Activated naive CD8-positive, alpha-beta T cell treated with anti-CD3 and anti-CD28 coated beads, Interleukin-2, amount 10 ng/mL, durations not matched to agents 7 days and 5 days (primary cell): ENCODE results near the gene PIK3C2A. TPM values are rescaled to one million over a fixed set of nuclear protein-coding genes. Genes with fewer than 3 reads are reported as not detected.
"Not testable (repeated sequence)": the region's sequence is repeated elsewhere in the genome, so short reads cannot be mapped to it uniquely, and the experiment has no call there.

Experiments
- ATAC-seq: fragments of 150-1000 bp; cut with Tn5 transposase; one replicate; pipeline ENCODE4 v1.10.0; 2021; ENCODE audit warnings: low read depth, moderate library complexity
- POLR2A ChIA-PET: fragments of 350-600 bp; sonication (Branson Sonifier 250); formaldehyde crosslinking; loops from one replicate; lab custom pipeline; 2021; ENCODE audit warnings: antibody characterized with exemption; lab: Charles Lee
- DNase-seq: peaks from one replicate; pipeline ENCODE4 v3.0.0; 2021
- H3K27ac Mint-ChIP-seq: one replicate; pipeline ENCODE4 v1.8.0; 2022; ENCODE audit warnings: mild to moderate bottlenecking, mixed read lengths
- H3K27me3 Mint-ChIP-seq: one replicate; pipeline ENCODE4 v1.8.0; 2022; ENCODE audit warnings: mild to moderate bottlenecking, moderate library complexity, mixed read lengths
- H3K36me3 Mint-ChIP-seq: one replicate; pipeline ENCODE4 v1.8.0; 2021; ENCODE audit warnings: mild to moderate bottlenecking, mixed read lengths
- H3K4me1 Mint-ChIP-seq: one replicate; pipeline ENCODE4 v1.8.0; 2021; ENCODE audit warnings: mixed read lengths
- H3K4me3 Mint-ChIP-seq: one replicate; pipeline ENCODE4 v1.8.0; 2022; ENCODE audit warnings: mild to moderate bottlenecking, moderate library complexity, mixed read lengths
- H3K9me3 Mint-ChIP-seq: one replicate; pipeline ENCODE4 v1.8.0; 2021; ENCODE audit warnings: mixed read lengths
- total RNA-seq, 2 experiments: library from RNA; stranded (reverse); gene quantifications; one replicate each; pipeline ENCODE4 v1.2.3, GENCODE V29; 2021

PIK3C2A gene
- total RNA-seq = 10 to 100 TPM; 27.6 to 31.4 TPM

- Mint-ChIP-seq H3K36me3 (peaks cover 8% of the 10 kb centered on the region), H3K4me3 (peak within 1 kb of the TSS; percentile 100), H3K4me1 (peaks cover 28% of the 10 kb centered on the region), H3K9me3 (no peaks in the 10 kb centered on the region), H3K27ac (peak within 1 kb of the TSS; percentile 98), H3K27me3 (no peaks in the 10 kb centered on the region)
- POLR2A ChIA-PET = interaction anchor here (0.6 to 1.9 kb wide), 8 partner anchors 14 to 130 kb away, joined by 3 to 15 read pairs (median 5); partner anchors contain the start of genes NUCB2 and RPS13
- ATAC-seq (peak; percentile 98), DNase-seq (peak; percentile 93)
These were observed at the start of gene PIK3C2A for GRCh38 chr11:17207317-17208256. Gene PIK3C2A (minus strand): TSS chr11:17207986. CDS start chr11:17169741, 38,245 bp downstream.

DNA sequence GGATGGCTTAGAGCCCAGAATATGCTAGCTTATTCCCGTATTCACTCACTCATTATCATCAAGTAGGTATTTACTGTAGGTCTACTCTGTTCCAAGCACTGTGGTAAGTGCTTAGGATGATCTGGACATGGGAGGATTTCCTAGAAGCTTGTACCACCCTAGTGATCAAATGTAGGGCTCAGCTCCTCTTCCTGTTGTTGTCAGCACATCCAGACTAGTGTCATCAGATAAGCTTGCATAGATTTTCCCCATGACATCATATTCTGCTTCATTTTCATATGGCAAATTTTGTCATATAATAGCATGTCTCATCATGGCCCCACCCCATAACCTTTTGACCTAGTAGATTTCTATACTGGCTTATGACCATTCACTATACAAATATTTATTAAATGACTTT is 49.4 kb upstream of the PIK3C2A start:
- no peak overlapping the region for H3K4me3 Mint-ChIP-seq
- no peaks in the 10 kb centered on the region for H3K36me3 Mint-ChIP-seq
- H3K9me3 Mint-ChIP-seq = no peaks in the 10 kb centered on the region
- no peak for DNase-seq
- peaks cover 12% of the 10 kb centered on the region for H3K4me1 Mint-ChIP-seq
- ATAC-seq = no peak
- POLR2A ChIA-PET = interaction anchor here (1.0 to 1.6 kb wide), 2 partner anchors 13 to 19 kb away, joined by 4 to 6 read pairs; partner anchors contain the start of gene NUCB2
- H3K27me3 Mint-ChIP-seq = no peaks in the 10 kb centered on the region
- no peak overlapping the region for H3K27ac Mint-ChIP-seq

DNA sequence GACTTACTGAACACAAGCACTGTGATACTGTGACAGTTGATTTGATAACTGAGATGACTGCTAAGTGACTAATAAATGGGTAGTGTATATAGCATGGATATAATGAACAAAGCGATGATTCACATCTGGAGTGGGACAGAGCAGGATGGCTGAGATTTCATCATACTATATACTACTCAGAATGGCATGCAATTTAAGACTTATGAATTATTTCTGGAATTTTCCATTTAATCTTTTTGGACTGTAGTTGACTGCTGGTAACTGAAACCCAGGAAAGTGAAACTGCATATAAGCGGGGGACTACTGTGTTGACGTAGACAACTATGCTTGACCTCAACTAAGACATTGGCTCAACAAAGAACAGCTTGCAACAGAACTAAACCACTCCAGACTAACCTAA is 48.7 kb upstream of the PIK3C2A start:
- POLR2A ChIA-PET = interaction anchor here (1.0 to 1.6 kb wide), 2 partner anchors 14 to 20 kb away, joined by 4 to 6 read pairs; partner anchors contain the start of gene NUCB2
- no peak overlapping the region for H3K27ac Mint-ChIP-seq
- DNase-seq (no peak), ATAC-seq (no peak)
- peaks cover 12% of the 10 kb centered on the region for H3K4me1 Mint-ChIP-seq
- H3K9me3 Mint-ChIP-seq = no peaks in the 10 kb centered on the region
- H3K36me3 Mint-ChIP-seq = no peaks in the 10 kb centered on the region
- H3K27me3 Mint-ChIP-seq = no peaks in the 10 kb centered on the region
- no peak overlapping the region for H3K4me3 Mint-ChIP-seq

- Mint-ChIP-seq H3K4me1 (peaks cover 10% of the 10 kb centered on the region), H3K27me3 (peaks cover 6% of the 10 kb centered on the region), H3K4me3 (no peak overlapping the region), H3K36me3 (no peaks in the 10 kb centered on the region), H3K27ac (no peak overlapping the region), H3K9me3 (peaks cover 1% of the 10 kb centered on the region)
- ATAC-seq (no peak), DNase-seq (no peak)
- POLR2A ChIA-PET = no interaction called here
These were observed 44.9 kb upstream of the PIK3C2A start for GRCh38 chr11:17252704-17253103.

DNA sequence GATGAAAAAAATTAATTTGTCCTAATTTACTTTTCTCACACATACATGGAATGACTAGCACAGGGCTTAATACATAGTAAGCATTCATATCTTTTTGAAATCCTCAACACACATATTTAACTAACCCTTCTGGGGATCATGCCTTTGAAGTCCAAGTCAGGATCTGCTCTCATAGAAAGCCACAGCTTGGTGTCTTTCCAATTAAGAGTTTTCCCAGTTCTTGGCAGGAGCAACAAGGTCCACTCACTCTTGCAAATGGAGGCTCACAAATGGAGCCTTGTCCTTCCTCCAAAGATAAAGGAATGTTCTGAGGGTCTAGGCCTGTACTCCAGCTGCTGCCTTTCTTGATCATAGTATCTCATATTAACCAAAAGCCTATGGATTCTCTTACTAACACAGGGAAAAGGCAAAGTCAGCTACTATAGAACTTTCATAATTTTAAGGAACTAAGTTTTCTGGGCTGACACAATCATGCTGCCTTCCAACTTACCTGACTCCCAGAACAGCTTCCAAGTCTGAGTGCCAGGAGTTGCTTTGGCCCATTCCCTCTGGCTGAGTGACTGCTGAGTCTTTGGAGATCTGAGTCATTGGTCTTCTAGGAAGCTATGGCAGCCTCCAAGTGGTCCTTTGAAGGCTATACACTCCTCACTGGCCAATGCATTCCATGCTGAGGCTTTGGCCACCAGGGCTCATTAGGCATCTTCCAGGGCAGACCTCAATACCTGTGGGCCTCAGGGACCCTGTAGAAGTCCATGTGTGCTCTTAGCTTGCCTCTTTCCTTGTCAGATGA is 43.0 kb upstream of the PIK3C2A start:
- no peak overlapping the region for H3K4me3 Mint-ChIP-seq
- H3K4me1 Mint-ChIP-seq = no peaks in the 10 kb centered on the region
- POLR2A ChIA-PET = no interaction called here
- peaks cover 13% of the 10 kb centered on the region for H3K27me3 Mint-ChIP-seq
- DNase-seq (no peak), ATAC-seq (no peak)
- peaks cover 1% of the 10 kb centered on the region for H3K9me3 Mint-ChIP-seq
- H3K36me3 Mint-ChIP-seq = no peaks in the 10 kb centered on the region
- H3K27ac Mint-ChIP-seq = no peak overlapping the region

GRCh38 chr11:17244046-17244445 is 36.3 kb upstream of the PIK3C2A start:
- peaks cover 10% of the 10 kb centered on the region for H3K4me1 Mint-ChIP-seq
- POLR2A ChIA-PET = interaction anchor here (0.6 kb wide), 1 partner anchor 22 kb away, joined by 3 read pairs; no protein-coding TSS in a partner anchor
- ATAC-seq (no peak), DNase-seq (no peak)
- peak overlapping the region; percentile 30 for H3K4me3 Mint-ChIP-seq
- H3K27me3 Mint-ChIP-seq = peaks cover 32% of the 10 kb centered on the region
- H3K36me3 Mint-ChIP-seq = peaks cover 3% of the 10 kb centered on the region
- H3K27ac Mint-ChIP-seq = no peak overlapping the region
- H3K9me3 Mint-ChIP-seq = no peaks in the 10 kb centered on the region

- not testable (repeated sequence) for H3K36me3 Mint-ChIP-seq, H3K9me3 Mint-ChIP-seq, H3K4me3 Mint-ChIP-seq, H3K27ac Mint-ChIP-seq, ATAC-seq, DNase-seq
- Mint-ChIP-seq H3K4me1 (peaks cover 10% of the 10 kb centered on the region), H3K27me3 (peaks cover 38% of the 10 kb centered on the region)
- POLR2A ChIA-PET = interaction anchor here (0.7 kb wide), 1 partner anchor 37 kb away, joined by 3 read pairs; no protein-coding TSS in a partner anchor
These were observed 35.2 kb upstream of the PIK3C2A start for GRCh38 chr11:17242954-17243353.

DNA sequence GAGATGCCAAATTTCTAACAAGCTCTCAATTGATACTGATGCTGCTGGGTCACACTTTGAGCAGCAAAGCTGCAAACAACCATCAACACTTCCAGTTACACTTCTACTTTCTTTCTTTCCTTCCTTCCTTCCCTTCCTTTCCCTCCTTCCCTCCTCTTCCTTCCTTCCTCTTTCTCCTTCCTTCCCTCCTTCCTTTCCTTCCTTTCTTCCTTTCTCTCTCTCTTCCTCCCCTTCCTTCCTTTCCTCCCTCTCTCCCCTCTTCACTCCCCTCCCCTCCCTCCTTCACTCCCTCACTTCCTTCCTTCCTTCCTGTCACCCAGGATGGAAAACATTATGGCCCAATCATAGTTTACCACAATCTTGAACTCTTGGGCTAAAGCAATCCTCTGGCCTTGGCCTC is 33.0 kb upstream of the PIK3C2A start:
- Mint-ChIP-seq H3K9me3 (no peaks in the 10 kb centered on the region), H3K4me3 (no peak overlapping the region), H3K4me1 (peaks cover 10% of the 10 kb centered on the region), H3K27me3 (peaks cover 37% of the 10 kb centered on the region), H3K36me3 (peaks cover 3% of the 10 kb centered on the region), H3K27ac (no peak overlapping the region)
- POLR2A ChIA-PET = interaction anchor here (1.2 kb wide), 2 partner anchors 33 to 43 kb away, joined by 3 read pairs; no protein-coding TSS in a partner anchor
- ATAC-seq (no peak), DNase-seq (no peak)

DNA sequence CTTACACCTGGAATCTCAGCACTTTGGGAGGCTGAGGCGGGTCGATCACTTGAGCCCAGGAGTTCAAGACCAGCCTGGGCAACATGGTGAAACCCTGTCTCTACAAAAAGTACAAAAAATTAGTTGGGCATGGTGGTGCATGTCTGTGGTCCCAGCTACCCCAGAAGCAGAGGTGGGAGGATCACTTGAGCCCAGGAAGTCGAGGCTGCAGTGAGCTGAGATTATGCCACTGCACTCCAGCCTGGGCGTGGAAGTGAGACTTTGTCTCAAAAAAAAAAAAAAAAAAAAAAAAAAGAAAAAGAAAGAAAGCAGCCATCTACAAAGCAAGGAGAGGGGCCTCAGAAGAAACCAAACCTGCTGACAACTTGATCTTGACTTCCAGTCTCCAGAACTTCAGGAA is 32.1 kb upstream of the PIK3C2A start:
- H3K4me3 Mint-ChIP-seq, H3K4me1 Mint-ChIP-seq, H3K36me3 Mint-ChIP-seq, H3K9me3 Mint-ChIP-seq, POLR2A ChIA-PET, H3K27ac Mint-ChIP-seq, ATAC-seq, DNase-seq: not testable (repeated sequence)
- H3K27me3 Mint-ChIP-seq = peaks cover 33% of the 10 kb centered on the region

GRCh38 chr11:17238377-17238776 is 30.6 kb upstream of the PIK3C2A start:
- H3K4me1 Mint-ChIP-seq = peaks cover 2% of the 10 kb centered on the region
- no peak overlapping the region for H3K4me3 Mint-ChIP-seq
- peaks cover 34% of the 10 kb centered on the region for H3K27me3 Mint-ChIP-seq
- POLR2A ChIA-PET = interaction anchor here (0.5 kb wide), 1 partner anchor 29 kb away, joined by 4 read pairs; no protein-coding TSS in a partner anchor
- DNase-seq (no peak), ATAC-seq (no peak)
- H3K27ac Mint-ChIP-seq = no peak overlapping the region
- H3K9me3 Mint-ChIP-seq = no peaks in the 10 kb centered on the region
- H3K36me3 Mint-ChIP-seq = peaks cover 3% of the 10 kb centered on the region

GRCh38 chr11:17233101-17233500 is 25.3 kb upstream of the PIK3C2A start:
- Mint-ChIP-seq H3K27ac (no peak overlapping the region), H3K9me3 (no peaks in the 10 kb centered on the region), H3K36me3 (no peaks in the 10 kb centered on the region), H3K27me3 (peaks cover 15% of the 10 kb centered on the region), H3K4me1 (peaks cover 12% of the 10 kb centered on the region), H3K4me3 (no peak overlapping the region)
- POLR2A ChIA-PET = interaction anchor here (1.1 to 1.5 kb wide), 2 partner anchors 10 to 43 kb away, joined by 3 to 4 read pairs; partner anchors contain the start of gene NUCB2
- ATAC-seq = no peak
- no peak for DNase-seq

- H3K4me3 Mint-ChIP-seq = peak overlapping the region; percentile 67
- no peaks in the 10 kb centered on the region for H3K9me3 Mint-ChIP-seq
- POLR2A ChIA-PET = interaction anchor here (1.2 kb wide), 1 partner anchor 121 kb away, joined by 3 read pairs; no protein-coding TSS in a partner anchor
- peak overlapping the region; percentile 74 for H3K27ac Mint-ChIP-seq
- ATAC-seq (peak; percentile 94), DNase-seq (no peak)
- H3K27me3 Mint-ChIP-seq = peaks cover 7% of the 10 kb centered on the region
- no peaks in the 10 kb centered on the region for H3K36me3 Mint-ChIP-seq
- peaks cover 12% of the 10 kb centered on the region for H3K4me1 Mint-ChIP-seq
These were observed 23.4 kb upstream of the PIK3C2A start for GRCh38 chr11:17230867-17231851.
